ENCODE data around the gene SLC26A8. TPM values are rescaled to one million over a fixed set of nuclear protein-coding genes. Genes with fewer than 3 reads are reported as not detected.
A peak's percentile ranks its signal among the peaks of the same experiment; 100 is the strongest.

SLC26A8 gene
- total and polyA plus RNA-seq, 2 of the 13 experiments (the other 11 are each of a cell fraction or from before 2014, with no cell fraction given), result 0.46 TPM; not detected in 1

GRCh38 chr6:35919827-35920751 lies 104.4 kb downstream of the SLC26A8 start (continued):
- peak; percentile 9; the same call in 1 of the 2 replicates for TF ChIP-seq ZNF318 (CRISPR knock-in tag; IDR thresholded peaks at IDR 0.05)
- TF ChIP-seq USF2 (IDR thresholded peaks at IDR 0.05; ENCODE audit: low read depth, low read length), result no peak
- peak; percentile 5; the same call in 1 of the 2 replicates for TF ChIP-seq USF2 (CRISPR knock-in tag; IDR thresholded peaks at IDR 0.05; ENCODE audit: borderline replicate concordance)
- no peak for TF ChIP-seq MIER2 (CRISPR knock-in tag; IDR thresholded peaks at IDR 0.05)
- 0 out of 2 replicates have a peak, but pooled peaks have one; percentile 24 for TF ChIP-seq ZNF776 (CRISPR knock-in tag; IDR thresholded peaks at IDR 0.05)
- peak; percentile 41 for TF ChIP-seq DMAP1 (CRISPR knock-in tag; IDR thresholded peaks at IDR 0.05)
- 0 out of 2 replicates have a peak, but pooled peaks have one; percentile 20 for TF ChIP-seq KAT8 (CRISPR knock-in tag; IDR thresholded peaks at IDR 0.05)
- peak; percentile 51; the same call in 1 of the 2 replicates for TF ChIP-seq ARNT2 (CRISPR knock-in tag; IDR thresholded peaks at IDR 0.05; ENCODE audit: low read depth)
- peak; percentile 50; the same call in 1 of the 2 replicates for TF ChIP-seq ZNF792 (CRISPR knock-in tag; IDR thresholded peaks at IDR 0.05)
- TF ChIP-seq IKZF5 (CRISPR knock-in tag; IDR thresholded peaks at IDR 0.05), result peak; percentile 43; the same call in 1 of the 2 replicates
- no peak for TF ChIP-seq FOXA1 (IDR thresholded peaks at IDR 0.05)
- peak; percentile 77 for TF ChIP-seq FOXA1 (CRISPR knock-in tag; IDR thresholded peaks at IDR 0.05)
- TF ChIP-seq CC2D1A (CRISPR knock-in tag; IDR thresholded peaks at IDR 0.05), result no peak
